Heart right ventricle (tissue), 16 donors: ENCODE data around the gene PRKN. TPM values are rescaled to one million over a fixed set of nuclear protein-coding genes. Genes with fewer than 3 reads are reported as not detected.

ENCODE experiments used
- ATAC-seq, 8 donors: fragments of 200-7000 bp; cut with Tn5 transposase; one replicate each; pipeline ENCODE4 v1.9.1; 2020; ENCODE audit warnings: mild to moderate bottlenecking in 8 of 8, moderate library complexity in 8 of 8, moderate number of reproducible peaks in 1 of 8
- DNase-seq, 2 donors: peaks; one replicate each; pipeline ENCODE4 v3.0.0-alpha.2; 2020
- H3K27ac ChIP-seq, 10 donors: fragments of 200-600 bp; sonication (generic) in 2 of 10; one replicate each; pipeline versions ENCODE4 v1.5.0 to v1.8.0; 2020 to 2022; ENCODE audit warnings: mild to moderate bottlenecking in 3 of 10
- H3K27me3 ChIP-seq, 7 donors: fragments of 200-600 bp; one replicate each; pipeline ENCODE4 v1.8.0; 2021 to 2022; ENCODE audit warnings: mild to moderate bottlenecking in 2 of 7
- H3K36me3 ChIP-seq, 9 donors: fragments of 200-600 bp; sonication (generic) in 1 of 9; one replicate each; pipeline versions ENCODE4 v1.5.0 to v1.8.0; 2020 to 2022; ENCODE audit warnings: mild to moderate bottlenecking in 2 of 9
- H3K4me1 ChIP-seq, 9 donors: fragments of 200-600 bp; sonication (generic) in 1 of 9; one replicate each; pipeline versions ENCODE4 v1.5.0 to v1.8.0; 2020 to 2022; ENCODE audit warnings: mild to moderate bottlenecking in 4 of 9
- H3K4me3 ChIP-seq, 10 donors: fragments of 200-600 bp; sonication (generic) in 2 of 10; one replicate each; pipeline versions ENCODE4 v1.5.0 to v1.8.0; 2020 to 2022; ENCODE audit warnings: mild to moderate bottlenecking in 7 of 10, moderate library complexity in 2 of 10
- H3K9me3 ChIP-seq, 11 donors: fragments of 200-600 bp in 10 of 11; sonication (generic) in 2 of 11; one replicate each; pipeline versions ENCODE4 v1.5.0 to v1.8.0; 2013 to 2022; ENCODE audit warnings: mild to moderate bottlenecking in 2 of 11, control low read depth in 1 of 11, moderate library complexity in 1 of 11
- WGBS, 2 donors: extraction: QIAGEN DNeasy Blood & Tissue Kit; methylation state at CpG; one replicate each; pipeline ENCODE4 v1.1.7; 2013; ENCODE audit warnings: inconsistent platforms in 1 of 2; 5-methylcytosine and 5-hydroxymethylcytosine counted together
- intact Hi-C, 10 donors: fragments of 100-400 bp; cut with DNase I; formaldehyde crosslinking; loops; one replicate each; pipeline versions ENCODE4 v1.11.1 to v1.14.2; 2022
- polyA plus RNA-seq, 2 donors: library from polyadenylated mRNA; stranded (reverse); fragments of 200-250 nt; gene quantifications; one replicate each; pipeline ENCODE4 v1.2.3, GENCODE V29; 2013
- total RNA-seq, 10 donors: library from RNA; stranded (reverse); fragmentation: NEBNext Ultra II Directional in 3 of 10; extraction: Animal tissue kit (Norgen Biotek cat#: 25700) in 3 of 10; gene quantifications; one replicate each; pipeline versions ENCODE4 v1.2.1 to v1.2.4, GENCODE V29; 2021 to 2023
- TF ChIP-seq, protein P1 (sequence below), 9 donors: fragments of 200-600 bp; sonication (generic) in 2 of 9; IDR thresholded peaks; one replicate each; pipeline versions ENCODE4 v1.5.0 to v1.8.0; 2021 to 2022; ENCODE audit warnings: antibody characterized with exemption in 9 of 9, mild to moderate bottlenecking in 5 of 9, moderate library complexity in 1 of 9
- donor health status: Arrhythmogenic right ventricular cardiomyopathy.
- donor health status: ischemic (EF 13 %, LVEDD 7.1; RV severe dilation, severe dysfunction).
- donor health status: healthy with polysubstance abuse.
- donor health status: DM: no; HTN: yes; CAD: no.
- donor health status: DM: no; HTN: no; CAD: no.
- donor health status: ischemic (EF 25% LVEDD 6.9; RV normal size, moderate dysfunction).
- donor health status: ischemic (EF 25% LVEDD 5.7; RV mildly dilated, moderate dysfunction).
- donor health status: healthy.
- donor health status: DM: yes; HTN: yes; CAD: no.
- donor health status: Ischemic cardiomyopathy.
- donor health status: ischemic (EF 35%, LVEDD 5.7; RV mildly dilated, moderate dysfunction).
- donor health status: nonischemic (EF 11% LVEDD 7.7; RV severe dilation, severe dysfunction).
- donor health status: DM: yes; HTN: yes; CAD: no.
- donor health status: PGD.
- donor health status: ischemic (EF 29% LVEDD 5.4; RV normal size, mild dysfunction).
- donor health status: nonischemic (EF 23%, LVEDD 6.1; RV moderate dilation, normal function).

The PRKN gene
- total and polyA plus RNA-seq, 12 donors, result 2.3 to 27.7 (median 26.3) TPM

DNA sequence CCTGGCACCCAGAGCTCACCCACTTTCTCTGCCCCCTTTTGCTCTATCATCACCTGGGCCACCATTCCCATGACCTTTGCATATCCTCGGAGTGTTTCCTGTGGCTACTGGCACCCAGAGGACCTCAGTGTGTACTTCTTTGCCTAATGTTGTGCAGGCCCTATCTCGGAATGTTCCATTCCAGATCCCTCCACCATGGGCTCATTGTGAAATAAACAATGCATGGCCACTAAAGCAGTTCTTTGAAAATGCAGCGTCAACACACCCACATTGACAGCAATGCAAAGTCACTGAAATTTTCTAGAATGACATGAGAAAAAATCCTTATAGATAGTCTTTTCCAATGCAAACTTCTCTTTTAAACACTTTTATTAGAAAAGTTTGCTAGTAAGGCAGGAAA, 1380.8 kb downstream of the PRKN start:
- peaks cover 0 to 3% (median 0%) of the 10 kb centered on the region in 9 donors for H3K4me1 ChIP-seq
- no peak overlapping the region for H3K4me3 ChIP-seq
- intact Hi-C loops, result no loop called here
- H3K27me3 ChIP-seq, result no peaks in the 10 kb centered on the region
- TF ChIP-seq, protein P1, sequence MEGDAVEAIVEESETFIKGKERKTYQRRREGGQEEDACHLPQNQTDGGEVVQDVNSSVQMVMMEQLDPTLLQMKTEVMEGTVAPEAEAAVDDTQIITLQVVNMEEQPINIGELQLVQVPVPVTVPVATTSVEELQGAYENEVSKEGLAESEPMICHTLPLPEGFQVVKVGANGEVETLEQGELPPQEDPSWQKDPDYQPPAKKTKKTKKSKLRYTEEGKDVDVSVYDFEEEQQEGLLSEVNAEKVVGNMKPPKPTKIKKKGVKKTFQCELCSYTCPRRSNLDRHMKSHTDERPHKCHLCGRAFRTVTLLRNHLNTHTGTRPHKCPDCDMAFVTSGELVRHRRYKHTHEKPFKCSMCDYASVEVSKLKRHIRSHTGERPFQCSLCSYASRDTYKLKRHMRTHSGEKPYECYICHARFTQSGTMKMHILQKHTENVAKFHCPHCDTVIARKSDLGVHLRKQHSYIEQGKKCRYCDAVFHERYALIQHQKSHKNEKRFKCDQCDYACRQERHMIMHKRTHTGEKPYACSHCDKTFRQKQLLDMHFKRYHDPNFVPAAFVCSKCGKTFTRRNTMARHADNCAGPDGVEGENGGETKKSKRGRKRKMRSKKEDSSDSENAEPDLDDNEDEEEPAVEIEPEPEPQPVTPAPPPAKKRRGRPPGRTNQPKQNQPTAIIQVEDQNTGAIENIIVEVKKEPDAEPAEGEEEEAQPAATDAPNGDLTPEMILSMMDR (IDR thresholded peaks at IDR 0.05), result no peak
- H3K36me3 ChIP-seq, result no peaks in the 10 kb centered on the region
- WGBS, 2 donors, result 87 to 88% methylated on average over 3 of the region's 3 CpGs
- no peaks in the 10 kb centered on the region for H3K9me3 ChIP-seq
- no peak overlapping the region for H3K27ac ChIP-seq
- DNase-seq (no peak), ATAC-seq (no peak)

DNA sequence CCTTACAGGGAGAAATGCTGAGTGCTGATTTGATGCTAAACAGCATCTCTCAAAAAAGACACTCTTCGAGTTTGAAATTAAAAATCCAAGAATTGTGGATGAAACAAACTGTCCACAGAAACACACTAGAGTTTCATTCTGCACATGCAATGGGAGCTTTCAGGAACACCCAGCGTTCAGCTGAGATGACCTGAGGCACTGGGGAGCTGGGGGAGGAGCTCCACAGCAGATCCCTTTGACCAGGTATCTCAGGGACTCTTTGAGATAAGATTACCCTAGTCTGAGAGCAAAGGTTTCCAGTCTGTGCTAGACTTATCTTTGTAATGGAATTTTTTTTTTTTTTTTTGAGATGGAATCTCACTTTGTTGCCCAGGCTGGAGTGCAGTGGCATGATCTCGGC, 1382.9 kb downstream of the PRKN start:
- 64 to 76% methylated on average over 3 of the region's 3 CpGs for whole genome bisulfite sequencing, 2 donors
- ATAC-seq, result no peak
- H3K9me3 ChIP-seq, result no peaks in the 10 kb centered on the region
- DNase-seq, result no peak
- H3K4me3 ChIP-seq, result no peak overlapping the region
- no peaks in the 10 kb centered on the region for H3K27me3 ChIP-seq
- no peaks in the 10 kb centered on the region for H3K4me1 ChIP-seq
- no peak overlapping the region for H3K27ac ChIP-seq
- no peaks in the 10 kb centered on the region for H3K36me3 ChIP-seq
- TF ChIP-seq, protein P1 (IDR thresholded peaks at IDR 0.05), result no peak
- intact Hi-C loops, result no loop called here

DNA sequence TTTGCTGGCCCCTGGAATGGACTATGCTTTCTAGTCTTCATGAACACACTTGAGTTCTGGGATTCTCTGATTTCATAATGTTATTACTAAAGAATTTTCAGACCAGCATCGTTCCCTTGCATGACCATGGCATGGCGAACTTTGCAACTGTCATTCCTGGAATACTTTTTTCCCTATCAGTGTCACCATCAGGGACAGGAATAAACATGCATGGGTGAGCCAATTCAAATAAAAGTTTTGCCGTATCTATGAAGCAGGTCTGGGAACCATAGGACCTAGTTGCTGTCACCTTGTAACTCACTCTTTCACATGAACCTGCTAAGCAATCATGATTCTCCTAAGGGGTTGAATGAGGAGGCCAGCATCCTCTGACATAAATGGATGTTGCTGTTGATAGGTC, 1385.5 kb downstream of the PRKN start:
- H3K4me1 ChIP-seq, result no peaks in the 10 kb centered on the region
- H3K27me3 ChIP-seq, result no peaks in the 10 kb centered on the region
- 47 to 64% methylated on average over 3 of the region's 3 CpGs for WGBS, 2 donors
- ATAC-seq, result no peak
- H3K27ac ChIP-seq, result no peak overlapping the region
- no peaks in the 10 kb centered on the region for H3K36me3 ChIP-seq
- H3K9me3 ChIP-seq, result no peaks in the 10 kb centered on the region
- no peak for DNase-seq
- TF ChIP-seq, protein P1 (IDR thresholded peaks at IDR 0.05), result no peak
- H3K4me3 ChIP-seq, result no peak overlapping the region
- intact Hi-C loops, result no loop called here

DNA sequence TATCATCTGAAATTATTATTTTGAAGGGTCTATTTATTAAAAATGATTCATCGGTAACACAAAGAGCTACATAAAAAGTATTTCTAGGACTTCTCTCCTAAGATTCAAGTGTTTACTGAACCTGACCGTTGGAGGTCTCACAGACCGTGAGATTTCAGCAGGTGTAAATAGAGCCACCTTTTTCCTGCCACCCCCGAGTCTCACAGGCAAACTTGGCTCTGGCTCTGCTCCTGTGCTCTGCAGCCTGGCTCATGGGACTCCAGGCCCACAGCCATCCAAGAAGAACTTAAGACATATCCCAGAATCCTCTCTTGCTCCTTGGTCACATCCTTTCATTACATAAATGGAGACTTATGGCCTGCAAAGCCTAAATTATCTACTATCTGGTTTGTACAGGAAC, 1385.9 kb downstream of the PRKN start:
- TF ChIP-seq, protein P1 (IDR thresholded peaks at IDR 0.05), result no peak
- H3K9me3 ChIP-seq, result no peaks in the 10 kb centered on the region
- intact Hi-C loops, result no loop called here
- H3K4me1 ChIP-seq, result no peaks in the 10 kb centered on the region
- H3K4me3 ChIP-seq, result no peak overlapping the region
- H3K36me3 ChIP-seq, result no peaks in the 10 kb centered on the region
- DNase-seq (no peak), ATAC-seq (no peak)
- no peak overlapping the region for H3K27ac ChIP-seq
- no peaks in the 10 kb centered on the region for H3K27me3 ChIP-seq
- 76 to 86% methylated on average over 4 of the region's 4 CpGs for WGBS, 2 donors
